Activated naive CD8-positive, alpha-beta T cell (primary cell): ENCODE measurements around the gene TYROBP.
"Not testable (repeated sequence)": the region's sequence is repeated elsewhere in the genome, so short reads cannot be mapped to it uniquely, and the experiment has no call there.

Experiments used
- H3K27ac Mint-ChIP-seq: one replicate; pipeline ENCODE4 v1.8.0; 2021; ENCODE audit warnings: mixed read lengths
- H3K27me3 Mint-ChIP-seq: one replicate; pipeline ENCODE4 v1.8.0; 2021; ENCODE audit warnings: mixed read lengths
- H3K36me3 Mint-ChIP-seq: one replicate; pipeline ENCODE4 v1.8.0; 2021; ENCODE audit warnings: mixed read lengths
- H3K4me1 Mint-ChIP-seq: one replicate; pipeline ENCODE4 v1.8.0; 2021; ENCODE audit warnings: low read depth, mixed read lengths
- H3K4me3 Mint-ChIP-seq: one replicate; pipeline ENCODE4 v1.8.0; 2021; ENCODE audit warnings: mild to moderate bottlenecking, mixed read lengths
- H3K9me3 Mint-ChIP-seq: one replicate; pipeline ENCODE4 v1.8.0; 2021; ENCODE audit warnings: low read depth, mixed read lengths

The TYROBP gene

GRCh38 chr19:35908010-35908441, at the start of gene TYROBP:
TYROBP (minus strand) TSS chr19:35908295; CDS start chr19:35908228, 67 bp downstream.
- Mint-ChIP-seq H3K36me3 (no peaks in the 10 kb centered on the region), H3K4me3 (no peak within 1 kb of the TSS), H3K27me3 (no peaks in the 10 kb centered on the region), H3K4me1 (peaks cover 39% of the 10 kb centered on the region), H3K27ac (peak within 1 kb of the TSS; percentile 79), H3K9me3 (no peaks in the 10 kb centered on the region)

GRCh38 chr19:35957411-35957810, 49.3 kb upstream of the TYROBP start:
- not testable (repeated sequence) for H3K27me3 Mint-ChIP-seq, H3K9me3 Mint-ChIP-seq, H3K36me3 Mint-ChIP-seq
- H3K4me3 Mint-ChIP-seq = peak overlapping the region; percentile 40
- H3K4me1 Mint-ChIP-seq = peaks cover 60% of the 10 kb centered on the region
- H3K27ac Mint-ChIP-seq = peak overlapping the region; percentile 4

- peaks cover 66% of the 10 kb centered on the region for H3K4me1 Mint-ChIP-seq
- H3K27ac Mint-ChIP-seq = peak overlapping the region; percentile 61
- H3K4me3 Mint-ChIP-seq = no peak overlapping the region
Observed at GRCh38 chr19:35955881-35956634, 48.0 kb upstream of the TYROBP start.

GRCh38 chr19:35949131-35949530, 41.0 kb upstream of the TYROBP start:
- no peaks in the 10 kb centered on the region for H3K9me3 Mint-ChIP-seq
- H3K27ac Mint-ChIP-seq = peak overlapping the region; percentile 41
- H3K27me3 Mint-ChIP-seq = no peaks in the 10 kb centered on the region
- peaks cover 43% of the 10 kb centered on the region for H3K4me1 Mint-ChIP-seq
- H3K4me3 Mint-ChIP-seq = no peak overlapping the region
- H3K36me3 Mint-ChIP-seq = no peaks in the 10 kb centered on the region

More at GRCh38 chr19:35955881-35956634, 48.0 kb upstream of the TYROBP start:
- Mint-ChIP-seq H3K9me3 (no peaks in the 10 kb centered on the region), H3K27me3 (no peaks in the 10 kb centered on the region), H3K36me3 (no peaks in the 10 kb centered on the region)

- peak overlapping the region; percentile 34 for H3K27ac Mint-ChIP-seq
- no peaks in the 10 kb centered on the region for H3K36me3 Mint-ChIP-seq
- H3K4me3 Mint-ChIP-seq = no peak overlapping the region
- no peaks in the 10 kb centered on the region for H3K27me3 Mint-ChIP-seq
- H3K9me3 Mint-ChIP-seq = no peaks in the 10 kb centered on the region
- peaks cover 23% of the 10 kb centered on the region for H3K4me1 Mint-ChIP-seq
Observed at GRCh38 chr19:35946203-35946602, 38.1 kb upstream of the TYROBP start.

GRCh38 chr19:35945121-35945790, 37.2 kb upstream of the TYROBP start:
- no peaks in the 10 kb centered on the region for H3K9me3 Mint-ChIP-seq
- no peaks in the 10 kb centered on the region for H3K36me3 Mint-ChIP-seq
- H3K4me3 Mint-ChIP-seq = no peak overlapping the region
- no peak overlapping the region for H3K27ac Mint-ChIP-seq
- H3K27me3 Mint-ChIP-seq = no peaks in the 10 kb centered on the region
- H3K4me1 Mint-ChIP-seq = peaks cover 20% of the 10 kb centered on the region

- Mint-ChIP-seq H3K27me3 (no peaks in the 10 kb centered on the region), H3K27ac (no peak overlapping the region), H3K4me1 (peaks cover 14% of the 10 kb centered on the region), H3K9me3 (no peaks in the 10 kb centered on the region), H3K36me3 (no peaks in the 10 kb centered on the region), H3K4me3 (no peak overlapping the region)
Observed at GRCh38 chr19:35944556-35944955, 36.5 kb upstream of the TYROBP start.

- Mint-ChIP-seq H3K4me3 (no peak overlapping the region), H3K9me3 (no peaks in the 10 kb centered on the region), H3K4me1 (peaks cover 16% of the 10 kb centered on the region), H3K27me3 (no peaks in the 10 kb centered on the region), H3K27ac (peak overlapping the region; percentile 3), H3K36me3 (no peaks in the 10 kb centered on the region)
Observed at GRCh38 chr19:35943321-35944301, 35.5 kb upstream of the TYROBP start.

- Mint-ChIP-seq H3K4me3 (no peak overlapping the region), H3K36me3 (no peaks in the 10 kb centered on the region), H3K9me3 (no peaks in the 10 kb centered on the region), H3K27ac (no peak overlapping the region), H3K4me1 (peaks cover 24% of the 10 kb centered on the region), H3K27me3 (no peaks in the 10 kb centered on the region)
Observed at GRCh38 chr19:35942235-35942634, 34.1 kb upstream of the TYROBP start.

GRCh38 chr19:35940839-35941238, 32.7 kb upstream of the TYROBP start:
- Mint-ChIP-seq H3K27me3 (no peaks in the 10 kb centered on the region), H3K4me1 (peaks cover 31% of the 10 kb centered on the region), H3K27ac (peak overlapping the region; percentile 58), H3K36me3 (no peaks in the 10 kb centered on the region), H3K4me3 (no peak overlapping the region), H3K9me3 (no peaks in the 10 kb centered on the region)

GRCh38 chr19:35940078-35940775, 32.1 kb upstream of the TYROBP start:
- H3K36me3 Mint-ChIP-seq = no peaks in the 10 kb centered on the region
- H3K4me1 Mint-ChIP-seq = peaks cover 35% of the 10 kb centered on the region
- no peak overlapping the region for H3K27ac Mint-ChIP-seq
- no peak overlapping the region for H3K4me3 Mint-ChIP-seq
- no peaks in the 10 kb centered on the region for H3K27me3 Mint-ChIP-seq
- H3K9me3 Mint-ChIP-seq = no peaks in the 10 kb centered on the region

- Mint-ChIP-seq H3K27me3 (no peaks in the 10 kb centered on the region), H3K9me3 (no peaks in the 10 kb centered on the region), H3K36me3 (no peaks in the 10 kb centered on the region), H3K27ac (no peak overlapping the region), H3K4me1 (peaks cover 35% of the 10 kb centered on the region), H3K4me3 (no peak overlapping the region)
Observed at GRCh38 chr19:35939307-35940077, 31.4 kb upstream of the TYROBP start.

- H3K4me3 Mint-ChIP-seq = peak overlapping the region; percentile 88
Observed at GRCh38 chr19:35938282-35939224, 30.5 kb upstream of the TYROBP start.

More at GRCh38 chr19:35938282-35939224, 30.5 kb upstream of the TYROBP start:
- Mint-ChIP-seq H3K36me3 (no peaks in the 10 kb centered on the region), H3K9me3 (no peaks in the 10 kb centered on the region), H3K27me3 (no peaks in the 10 kb centered on the region), H3K4me1 (peaks cover 35% of the 10 kb centered on the region), H3K27ac (peak overlapping the region; percentile 50)
